ENCODE data around the gene TRIM63.

The TRIM63 gene

GRCh38 chr1:26029054-26029863 is 38.2 kb downstream of the TRIM63 start:
- TF ChIP-seq CTCF (conservative IDR thresholded peaks at IDR 0.05; ENCODE audit: low read depth) = no peak
- no peak overlapping the region for H3K27ac ChIP-seq
- DNase-seq (ENCODE audit: low spot score) = no peak
- ChIA-PET CTCF (interaction anchor here (1.7 kb wide), 1 partner anchor 9 kb away, joined by 3 read pairs; no protein-coding TSS in a partner anchor), POLR2A (ENCODE audit: low non-redundant PET) (no interaction called here)

DNA sequence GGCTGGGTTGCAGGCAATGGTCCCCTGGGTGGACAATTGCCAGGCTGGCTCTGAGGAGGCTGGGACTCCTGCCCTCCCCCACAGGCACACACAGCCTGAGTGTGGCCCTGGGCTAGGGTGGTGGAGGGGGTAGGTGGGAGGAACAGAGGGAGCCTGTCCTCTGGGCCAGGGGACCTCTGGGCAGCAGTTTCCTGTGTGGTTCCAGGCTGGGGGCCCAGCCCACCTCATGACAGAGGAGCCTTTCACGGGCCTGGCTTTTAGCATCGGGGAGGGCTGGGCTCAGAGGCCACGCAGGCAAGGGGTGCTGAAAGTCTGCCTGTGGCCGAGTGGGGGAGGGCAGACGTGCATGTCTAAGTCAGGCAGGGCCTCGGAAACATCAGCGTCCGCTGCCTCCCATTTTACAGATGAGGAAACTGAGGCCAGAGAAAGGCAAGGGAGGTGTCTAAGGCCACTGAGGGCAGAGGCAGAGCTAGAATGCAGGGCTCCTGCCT is 38.9 kb downstream of the TRIM63 start:
- DNase-seq (ENCODE audit: low spot score) = no peak
- H3K27ac ChIP-seq = no peak overlapping the region
- TF ChIP-seq CTCF (conservative IDR thresholded peaks at IDR 0.05; ENCODE audit: low read depth) = no peak
- POLR2A ChIA-PET (ENCODE audit: low non-redundant PET) = no interaction called here
- CTCF ChIA-PET = no interaction called here

GRCh38 chr1:26027716-26028489 is 39.5 kb downstream of the TRIM63 start:
- CTCF ChIA-PET = interaction anchor here (1.1 kb wide), 1 partner anchor 10 kb away, joined by 4 read pairs; no protein-coding TSS in a partner anchor
- no peak for TF ChIP-seq CTCF (conservative IDR thresholded peaks at IDR 0.05; ENCODE audit: low read depth)
- POLR2A ChIA-PET (ENCODE audit: low non-redundant PET) = no interaction called here
- no peak overlapping the region for H3K27ac ChIP-seq
- DNase-seq (ENCODE audit: low spot score) = no peak

DNA sequence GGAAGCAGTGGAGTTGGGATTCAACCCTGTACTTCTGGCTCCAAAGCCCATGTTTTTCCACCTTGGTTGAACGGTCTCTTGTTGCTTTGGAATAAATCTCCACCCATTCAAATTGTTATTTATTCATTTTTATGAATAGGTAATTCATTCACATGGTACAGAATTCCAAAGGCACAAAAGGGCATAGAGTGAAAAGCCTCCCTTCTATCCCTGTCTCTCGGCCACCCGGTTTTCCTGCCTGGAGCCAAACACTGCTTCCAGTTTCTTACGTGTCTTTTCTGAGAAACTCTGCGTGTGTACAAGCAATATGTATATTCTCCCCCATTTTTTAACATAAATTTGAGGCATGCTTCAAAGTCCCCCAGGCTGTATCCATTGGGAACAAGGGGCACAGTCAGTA is 41.9 kb downstream of the TRIM63 start:
- TF ChIP-seq CTCF (conservative IDR thresholded peaks at IDR 0.05; ENCODE audit: low read depth) = no peak
- DNase-seq (ENCODE audit: low spot score) = no peak
- POLR2A ChIA-PET (ENCODE audit: low non-redundant PET) = interaction anchor here (0.6 kb wide), 1 partner anchor 600 kb away, joined by 3 read pairs; no protein-coding TSS in a partner anchor
- no peak overlapping the region for H3K27ac ChIP-seq
- CTCF ChIA-PET = no interaction called here

DNA sequence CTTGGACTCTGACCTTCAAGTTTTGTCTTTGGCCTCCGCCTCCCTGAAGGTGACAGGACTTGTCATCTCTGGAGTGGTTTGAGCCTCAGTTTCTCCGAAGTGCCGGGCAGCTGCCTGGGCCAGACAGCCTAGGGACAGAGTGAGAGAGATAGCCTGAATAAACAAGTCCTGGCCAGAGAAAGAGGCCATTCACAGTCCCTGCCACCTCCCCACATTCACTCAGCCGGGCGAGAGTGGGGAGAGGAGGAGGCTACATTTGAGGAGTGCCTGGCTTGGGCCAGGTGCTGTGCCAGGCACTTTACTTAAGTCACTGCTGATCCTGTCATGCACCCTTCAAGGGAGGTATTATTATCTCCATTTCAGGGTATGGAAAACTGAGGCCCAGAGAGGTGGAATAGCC is 42.4 kb downstream of the TRIM63 start:
- ChIA-PET CTCF (no interaction called here), POLR2A (ENCODE audit: low non-redundant PET) (no interaction called here)
- no peak for DNase-seq (ENCODE audit: low spot score)
- no peak overlapping the region for H3K27ac ChIP-seq
- TF ChIP-seq CTCF (conservative IDR thresholded peaks at IDR 0.05; ENCODE audit: low read depth) = no peak

DNA sequence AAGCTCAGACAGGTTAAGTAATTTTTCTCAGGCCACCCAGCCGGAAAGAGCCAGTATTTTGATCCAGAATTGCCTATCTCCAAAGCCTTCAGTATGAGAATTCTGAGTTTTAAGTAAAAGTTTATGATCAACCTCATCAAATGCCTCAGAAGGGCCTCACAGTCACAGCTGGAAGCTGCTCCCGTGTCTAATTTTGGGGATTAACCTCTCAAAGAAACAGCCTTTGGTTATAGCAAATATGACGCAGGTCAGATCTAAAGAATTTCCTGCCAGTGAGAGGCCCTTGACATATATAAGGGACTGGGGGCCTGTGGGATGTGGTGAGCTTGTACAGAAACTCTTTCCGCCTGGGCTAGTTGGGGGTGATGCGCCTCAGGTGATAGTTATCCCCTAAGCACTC is 43.6 kb downstream of the TRIM63 start:
- ChIA-PET POLR2A (ENCODE audit: low non-redundant PET) (interaction anchor here (0.7 kb wide), 1 partner anchor 11 kb away, joined by 4 read pairs; no protein-coding TSS in a partner anchor), CTCF (interaction anchor here (0.6 kb wide), 1 partner anchor 327 kb away, joined by 3 read pairs; no protein-coding TSS in a partner anchor)

More for the DNA sequence above, 43.6 kb downstream of the TRIM63 start:
- no peak for TF ChIP-seq CTCF (conservative IDR thresholded peaks at IDR 0.05; ENCODE audit: low read depth)
- H3K27ac ChIP-seq = no peak overlapping the region
- DNase-seq (ENCODE audit: low spot score) = no peak
